Thyroid gland (tissue), 4 donors: ENCODE results near the gene HSD3B7. TPM values are rescaled to one million over a fixed set of nuclear protein-coding genes. Genes with fewer than 3 reads are reported as not detected.

ENCODE experiments used
- DNase-seq, 2 donors: peaks; one replicate each; pipeline ENCODE4 v3.0.0-alpha.2; 2019
- H3K27ac ChIP-seq, 3 donors: fragments of 200-600 bp; sonication (generic); 1 replicate in 2 of 3; 2 replicates in 1 of 3; pipeline ENCODE4 v1.5.1; 2016 to 2019; ENCODE audit warnings: mild to moderate bottlenecking in 1 of 3, moderate library complexity in 1 of 3
- H3K27me3 ChIP-seq: fragments of 200-600 bp; sonication (generic); one replicate; pipeline ENCODE4 v1.5.1; 2019
- H3K36me3 ChIP-seq, 2 donors: fragments of 200-600 bp; sonication (generic); one replicate each; pipeline ENCODE4 v1.5.1; 2016 to 2019
- H3K4me1 ChIP-seq, 2 donors: fragments of 200-600 bp; sonication (generic); one replicate each; pipeline ENCODE4 v1.5.1; 2017 to 2019
- H3K4me3 ChIP-seq, 3 donors: fragments of 200-600 bp; sonication (generic); replicated peaks in 1 of 3; 1 replicate in 2 of 3; 2 replicates in 1 of 3; pipeline ENCODE4 v1.5.1; 2016; ENCODE audit warnings: mild to moderate bottlenecking in 1 of 3
- H3K9me3 ChIP-seq: fragments of 200-600 bp; sonication (generic); one replicate; pipeline ENCODE4 v1.5.1; 2017
- POLR2A ChIP-seq, 2 donors: fragments of 450-650 bp; IDR thresholded peaks; one replicate each; pipeline ENCODE4 v1.6.1; 2017; ENCODE audit warnings: antibody characterized with exemption in 2 of 2, mild to moderate bottlenecking in 2 of 2, moderate library complexity in 1 of 2
- WGBS, 2 donors: methylation state at CpG; one replicate each; pipeline ENCODE4 v1.1.5; 2017; 5-methylcytosine and 5-hydroxymethylcytosine counted together
- intact Hi-C: fragments of 100-400 bp; cut with DNase I; formaldehyde crosslinking; loops from one replicate; pipeline ENCODE4 v1.15.1; 2023
- total RNA-seq, 4 donors: library from RNA; depleted of rRNA; stranded (reverse); fragments of >200 nt; gene quantifications; one replicate each; pipeline ENCODE4 v1.2.3, GENCODE V29; 2016
- TF ChIP-seq, protein P1 (sequence below), 6 experiments: fragments of 200-600 bp in 3 of 6; fragments of 450-650 bp in 3 of 6; sonication (generic) in 3 of 6; IDR thresholded peaks; one replicate each; pipeline ENCODE4 v1.5.1; 2016 to 2019; ENCODE audit warnings: antibody characterized with exemption in 6 of 6, mild to moderate bottlenecking in 2 of 6, inconsistent platforms in 1 of 6, moderate library complexity in 1 of 6

Gene HSD3B7
- total RNA-seq, 4 donors from 2014 or later: 4.0 to 13.8 (median 10.9) TPM

DNA sequence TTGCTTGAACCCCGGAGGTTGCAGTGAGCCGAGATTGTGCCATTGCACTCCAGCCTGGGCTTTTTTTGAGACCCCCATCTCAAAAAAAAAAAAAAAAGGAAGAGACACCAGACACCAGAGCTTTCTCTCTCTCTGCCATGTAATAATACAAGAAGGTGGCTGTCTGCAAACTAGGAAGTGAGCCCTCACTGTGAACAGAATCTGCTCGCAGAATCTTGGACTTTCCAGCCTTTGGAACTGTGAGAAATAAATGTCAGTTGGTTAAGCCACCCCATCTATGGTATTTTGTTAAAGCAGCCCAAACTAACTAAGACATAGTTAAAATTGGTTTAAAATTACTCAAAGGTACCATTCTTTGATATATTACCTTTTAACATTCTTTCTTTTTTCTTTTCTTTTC lies 35.5 kb downstream of the HSD3B7 start:
- no peak for DNase-seq
- 90 to 91% methylated on average over 3 of the region's 3 CpGs for WGBS, 2 donors
- Histone ChIP-seq H3K27ac (no peak overlapping the region), H3K4me3 (no peak overlapping the region), H3K27me3 (no peaks in the 10 kb centered on the region), H3K36me3 (no peaks in the 10 kb centered on the region), H3K4me1 (no peaks in the 10 kb centered on the region), H3K9me3 (no peaks in the 10 kb centered on the region)
- intact Hi-C loops: no loop called here
- no peak for TF ChIP-seq POLR2A (IDR thresholded peaks at IDR 0.05)
- TF ChIP-seq, protein P1, sequence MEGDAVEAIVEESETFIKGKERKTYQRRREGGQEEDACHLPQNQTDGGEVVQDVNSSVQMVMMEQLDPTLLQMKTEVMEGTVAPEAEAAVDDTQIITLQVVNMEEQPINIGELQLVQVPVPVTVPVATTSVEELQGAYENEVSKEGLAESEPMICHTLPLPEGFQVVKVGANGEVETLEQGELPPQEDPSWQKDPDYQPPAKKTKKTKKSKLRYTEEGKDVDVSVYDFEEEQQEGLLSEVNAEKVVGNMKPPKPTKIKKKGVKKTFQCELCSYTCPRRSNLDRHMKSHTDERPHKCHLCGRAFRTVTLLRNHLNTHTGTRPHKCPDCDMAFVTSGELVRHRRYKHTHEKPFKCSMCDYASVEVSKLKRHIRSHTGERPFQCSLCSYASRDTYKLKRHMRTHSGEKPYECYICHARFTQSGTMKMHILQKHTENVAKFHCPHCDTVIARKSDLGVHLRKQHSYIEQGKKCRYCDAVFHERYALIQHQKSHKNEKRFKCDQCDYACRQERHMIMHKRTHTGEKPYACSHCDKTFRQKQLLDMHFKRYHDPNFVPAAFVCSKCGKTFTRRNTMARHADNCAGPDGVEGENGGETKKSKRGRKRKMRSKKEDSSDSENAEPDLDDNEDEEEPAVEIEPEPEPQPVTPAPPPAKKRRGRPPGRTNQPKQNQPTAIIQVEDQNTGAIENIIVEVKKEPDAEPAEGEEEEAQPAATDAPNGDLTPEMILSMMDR (IDR thresholded peaks at IDR 0.05): no peak

DNA sequence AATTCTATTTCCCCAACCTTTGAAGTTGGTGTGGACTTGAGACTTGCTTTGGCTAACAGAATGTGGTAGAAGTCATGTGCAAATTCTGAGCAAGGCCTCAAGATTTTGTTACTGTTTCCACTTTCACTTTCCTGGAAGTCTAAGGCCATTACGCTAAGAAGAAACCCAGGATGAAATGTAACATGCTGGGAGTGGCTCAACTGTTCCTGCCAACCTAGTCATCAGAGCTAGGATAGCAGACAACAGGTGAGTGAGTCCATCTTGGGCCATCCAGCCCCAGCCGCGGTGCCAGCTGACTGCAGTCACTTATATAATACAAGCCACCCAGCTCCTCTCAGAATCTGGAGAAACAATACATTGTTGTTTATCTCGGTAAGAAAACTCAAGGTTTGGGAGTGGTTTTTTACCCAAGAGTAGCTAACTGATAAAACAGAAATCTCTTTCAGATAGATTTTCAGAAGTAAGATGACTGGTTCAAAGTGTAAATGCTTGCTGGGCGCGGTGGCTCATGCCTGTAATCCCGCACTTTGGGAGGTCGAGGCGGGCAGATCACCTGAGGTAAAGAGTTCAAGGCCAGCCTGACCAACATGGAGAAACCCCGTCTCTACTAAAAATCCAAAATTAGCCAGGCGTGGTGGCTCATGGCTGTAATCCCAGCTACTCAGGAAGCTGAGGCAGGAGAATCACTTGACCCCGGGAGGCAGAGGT lies 37.7 kb downstream of the HSD3B7 start:
- intact Hi-C loops: no loop called here
- no peak for DNase-seq
- H3K27me3 ChIP-seq: no peaks in the 10 kb centered on the region
- H3K4me3 ChIP-seq: no peak overlapping the region
- WGBS, 2 donors: 77% methylated on average over 12 of the region's 12 CpGs
- no peaks in the 10 kb centered on the region for H3K9me3 ChIP-seq
- H3K4me1 ChIP-seq: no peaks in the 10 kb centered on the region
- no peaks in the 10 kb centered on the region for H3K36me3 ChIP-seq
- TF ChIP-seq, protein P1 (IDR thresholded peaks at IDR 0.05): no peak
- TF ChIP-seq POLR2A (IDR thresholded peaks at IDR 0.05): no peak
- H3K27ac ChIP-seq: no peak overlapping the region

DNA sequence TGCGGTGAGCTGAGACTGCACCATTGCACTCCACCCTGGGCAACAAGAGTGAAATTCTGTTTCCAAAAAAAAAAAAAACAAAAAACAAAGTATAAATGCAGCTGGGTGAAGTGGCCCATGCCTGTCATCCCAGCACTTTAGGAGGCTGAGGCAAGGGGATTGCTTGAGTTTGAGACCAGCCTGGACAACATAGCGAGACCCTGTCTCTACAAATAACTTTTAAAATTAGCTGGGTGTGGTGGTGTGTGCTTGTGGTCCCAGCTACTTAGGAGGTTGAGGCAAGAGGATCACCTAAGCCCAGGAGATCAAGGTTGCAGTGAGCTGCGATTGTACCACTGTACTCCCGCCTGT lies 38.2 kb downstream of the HSD3B7 start:
- no peak for TF ChIP-seq POLR2A (IDR thresholded peaks at IDR 0.05)
- TF ChIP-seq, protein P1 (IDR thresholded peaks at IDR 0.05): no peak
- Histone ChIP-seq H3K27me3 (no peaks in the 10 kb centered on the region), H3K36me3 (no peaks in the 10 kb centered on the region), H3K4me1 (no peaks in the 10 kb centered on the region), H3K4me3 (no peak overlapping the region), H3K9me3 (no peaks in the 10 kb centered on the region), H3K27ac (no peak overlapping the region)
- intact Hi-C loops: no loop called here
- 87 to 88% methylated on average over 4 of the region's 4 CpGs for WGBS, 2 donors
- no peak for DNase-seq

DNA sequence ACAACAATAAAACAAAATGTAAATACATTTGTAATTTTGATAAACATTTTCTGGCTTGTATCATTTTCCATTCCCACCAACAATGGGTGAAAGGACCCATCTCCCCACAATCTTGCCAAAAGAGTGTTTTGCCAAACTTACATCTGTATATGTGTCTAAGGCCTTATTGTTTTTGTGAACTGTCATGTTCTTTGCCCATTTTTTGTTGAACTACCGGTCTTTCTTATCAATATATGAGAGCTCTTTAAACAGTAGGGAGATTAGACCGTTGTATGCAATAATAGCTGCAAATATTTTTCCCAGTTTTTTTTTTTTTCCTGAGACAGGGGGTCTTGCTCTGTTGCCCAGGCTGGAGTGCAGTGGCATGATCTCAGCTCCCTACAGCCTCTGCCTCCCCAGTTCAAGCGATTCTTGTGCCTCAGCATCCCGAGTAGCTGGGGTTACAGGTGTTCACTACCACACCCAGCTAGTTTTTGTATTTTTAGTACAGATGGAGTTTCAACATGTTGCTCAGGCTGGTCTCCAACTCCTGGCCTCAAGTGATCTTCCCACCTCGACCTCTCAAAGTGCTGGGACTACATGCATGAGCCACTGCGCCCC lies 38.7 kb downstream of the HSD3B7 start:
- Histone ChIP-seq H3K27ac (no peak overlapping the region), H3K4me1 (no peaks in the 10 kb centered on the region), H3K4me3 (no peak overlapping the region), H3K36me3 (no peaks in the 10 kb centered on the region), H3K9me3 (no peaks in the 10 kb centered on the region), H3K27me3 (no peaks in the 10 kb centered on the region)
- no peak for DNase-seq
- 72 to 75% methylated on average over 6 of the region's 6 CpGs for WGBS, 2 donors
- no peak for TF ChIP-seq POLR2A (IDR thresholded peaks at IDR 0.05)
- TF ChIP-seq, protein P1 (IDR thresholded peaks at IDR 0.05): no peak
- intact Hi-C loops: no loop called here

DNA sequence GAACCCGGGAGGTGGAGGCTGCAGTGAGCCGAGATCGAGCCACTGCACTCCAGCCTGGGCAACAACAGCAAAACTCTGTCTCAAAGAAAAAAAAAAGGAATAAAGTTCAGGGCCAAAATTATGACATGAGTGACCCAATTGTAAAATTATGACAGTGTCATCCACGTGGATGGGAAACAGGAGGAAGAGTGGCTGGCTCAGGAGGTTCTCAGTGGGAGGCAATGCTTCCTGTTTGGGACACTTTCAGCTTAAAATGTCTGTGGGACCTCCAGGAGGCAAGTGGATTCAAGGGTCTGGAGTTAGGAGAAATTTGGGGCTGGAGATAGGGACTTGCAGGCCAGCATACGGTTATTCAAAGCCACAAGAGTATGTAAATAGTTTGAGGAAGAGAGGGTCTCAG lies 40.3 kb downstream of the HSD3B7 start:
- no peak for TF ChIP-seq POLR2A (IDR thresholded peaks at IDR 0.05)
- TF ChIP-seq, protein P1 (IDR thresholded peaks at IDR 0.05): no peak
- H3K27ac ChIP-seq: no peak overlapping the region

More for the DNA sequence above, 40.3 kb downstream of the HSD3B7 start:
- no peak for DNase-seq
- Histone ChIP-seq H3K4me1 (no peaks in the 10 kb centered on the region), H3K36me3 (no peaks in the 10 kb centered on the region), H3K4me3 (no peak overlapping the region), H3K27me3 (no peaks in the 10 kb centered on the region), H3K9me3 (no peaks in the 10 kb centered on the region)
- WGBS, 2 donors: 71 to 85% methylated on average over 5 of the region's 5 CpGs
- intact Hi-C loops: no loop called here
